ENCODE data around the gene DIP2C.
"Not testable (repeated sequence)": the region's sequence is repeated elsewhere in the genome, so short reads cannot be mapped to it uniquely, and the experiment has no call there.

DIP2C gene

DNA sequence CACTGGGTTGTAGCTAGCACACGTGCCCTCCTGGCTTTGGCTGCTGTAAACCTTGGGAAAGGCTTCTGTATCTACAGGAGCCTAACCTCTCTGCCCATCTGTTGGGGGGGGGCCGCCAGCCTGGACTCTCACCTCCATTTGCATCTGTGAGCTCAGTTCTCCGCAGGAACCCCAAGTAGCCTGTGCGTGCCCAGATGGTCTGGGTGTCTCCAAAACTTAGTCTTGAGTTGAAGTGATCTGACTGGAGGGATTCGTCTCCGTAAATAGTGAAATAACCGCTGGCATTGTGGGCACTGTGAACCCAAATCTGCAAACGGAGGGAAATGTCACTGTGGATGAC, 406.4 kb downstream of the DIP2C start:
- no peak for DNase-seq

DNA sequence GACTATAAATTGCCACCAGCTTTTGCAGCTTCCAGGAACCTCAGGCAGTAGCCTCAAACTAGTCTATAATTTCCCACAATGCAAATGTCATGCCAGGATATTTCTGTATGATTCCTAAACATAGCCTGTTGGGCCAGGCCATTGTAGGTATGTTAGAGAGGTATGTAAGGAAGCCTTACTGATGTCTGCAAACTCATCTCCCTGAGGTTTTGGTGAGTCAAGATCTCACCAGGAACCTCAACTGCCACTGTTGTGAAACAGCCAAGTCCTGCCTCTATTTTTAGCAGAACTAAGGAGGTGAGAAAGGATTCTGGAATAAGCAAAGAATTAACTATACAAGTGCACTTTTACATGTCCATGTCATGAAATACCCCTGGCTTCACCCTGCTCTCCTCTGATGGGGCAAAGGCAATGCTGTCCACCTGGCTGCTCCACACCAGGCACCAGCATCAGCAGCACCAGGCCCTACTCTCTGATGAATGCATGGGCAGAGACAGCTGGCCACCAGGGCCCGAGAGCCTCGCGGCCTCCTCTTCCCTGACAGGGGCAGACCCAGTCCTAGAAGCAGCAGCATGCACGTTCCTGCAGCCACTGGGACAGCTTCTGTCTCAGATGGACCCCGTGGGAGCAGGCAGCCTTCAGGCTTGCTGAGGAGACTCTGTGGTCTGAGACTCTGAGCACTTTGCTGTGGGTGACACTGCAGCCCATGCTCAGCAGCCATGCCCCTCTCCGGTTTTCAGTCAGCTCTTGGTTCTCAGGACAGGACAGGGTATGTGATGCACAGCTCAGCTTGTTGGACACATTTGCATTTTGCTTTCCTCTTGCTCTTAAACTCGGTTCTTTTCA, 407.0 kb downstream of the DIP2C start:
- no peak for DNase-seq

DNA sequence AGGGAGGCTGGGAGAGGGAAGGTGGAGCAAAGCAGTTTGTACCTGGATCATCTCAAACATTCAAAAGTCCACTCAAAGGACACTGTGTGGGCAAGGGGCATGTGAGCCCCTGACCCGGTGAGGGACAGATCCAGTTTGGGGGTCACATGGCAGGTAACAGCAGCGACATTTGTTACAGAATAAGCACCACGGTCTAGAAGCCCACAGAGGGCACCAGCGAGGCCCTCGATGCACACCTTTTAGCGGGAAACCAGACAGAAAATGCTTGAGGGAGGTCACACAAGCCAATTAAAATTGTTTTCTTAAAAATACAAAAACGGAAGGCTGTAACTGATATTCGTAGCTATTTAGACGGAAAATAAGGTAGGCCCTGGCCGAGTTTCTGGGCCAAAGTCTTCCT, 409.8 kb downstream of the DIP2C start:
- no peak for DNase-seq

DNA sequence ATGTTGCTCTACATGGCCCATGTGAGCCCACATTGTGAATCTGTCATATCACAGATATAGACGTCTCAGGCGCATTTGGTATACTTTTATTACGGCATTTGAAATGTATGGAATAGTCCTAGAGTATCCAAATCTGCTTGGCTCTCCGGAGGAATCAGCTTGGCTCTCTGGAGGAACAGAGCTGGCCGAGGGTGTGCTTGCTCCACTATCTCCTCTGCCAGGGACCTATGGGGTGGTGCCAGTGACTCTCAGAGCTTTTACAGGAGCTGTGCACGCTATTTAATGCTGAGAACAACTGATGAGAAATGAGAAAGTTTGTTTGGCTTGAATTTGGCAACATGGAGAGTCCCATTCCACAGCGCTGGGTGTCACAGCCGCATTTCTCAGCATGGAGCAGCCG, 410.2 kb downstream of the DIP2C start:
- no peak for DNase-seq

DNA sequence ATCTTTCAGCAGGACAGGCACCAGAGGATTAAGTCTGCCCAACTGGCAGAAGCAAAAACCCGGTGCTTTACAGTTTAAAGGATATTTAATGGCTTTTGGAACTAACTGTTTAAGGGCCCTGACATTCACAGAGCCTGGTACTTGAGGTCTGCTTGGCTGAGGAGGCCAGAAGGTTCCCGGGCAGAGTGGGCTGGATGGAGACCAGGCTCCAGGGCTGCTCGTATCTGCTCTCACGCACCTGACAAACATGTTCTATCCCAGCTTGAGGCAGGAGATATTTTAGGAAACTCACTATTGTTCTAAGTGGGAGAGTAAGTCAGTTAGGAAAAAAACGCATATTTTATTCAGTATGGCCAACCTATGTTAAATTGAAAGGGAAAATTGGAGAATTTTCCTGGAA, 410.8 kb downstream of the DIP2C start:
- DNase-seq: no peak

DNA sequence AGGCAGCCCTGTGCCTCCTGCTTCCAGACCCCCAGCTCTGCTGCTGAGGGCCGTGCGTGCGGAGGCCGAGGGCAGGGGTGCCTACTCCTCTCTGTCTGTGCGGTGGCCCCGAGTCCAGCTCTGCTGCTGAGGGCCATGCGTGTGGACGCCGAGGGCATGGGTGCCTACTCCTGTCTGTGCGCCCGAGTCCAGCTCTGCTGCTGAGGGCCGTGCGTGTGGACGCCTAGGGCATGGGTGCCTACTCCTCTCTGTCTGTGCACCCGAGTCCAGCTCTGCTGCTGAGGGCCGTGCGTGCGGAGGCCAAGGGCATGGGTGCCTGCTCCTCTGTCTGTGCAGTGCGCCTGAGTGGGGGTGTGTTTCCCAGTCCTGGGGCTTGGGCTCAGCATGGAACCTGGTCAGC, 411.5 kb downstream of the DIP2C start:
- no peak for DNase-seq

DNA sequence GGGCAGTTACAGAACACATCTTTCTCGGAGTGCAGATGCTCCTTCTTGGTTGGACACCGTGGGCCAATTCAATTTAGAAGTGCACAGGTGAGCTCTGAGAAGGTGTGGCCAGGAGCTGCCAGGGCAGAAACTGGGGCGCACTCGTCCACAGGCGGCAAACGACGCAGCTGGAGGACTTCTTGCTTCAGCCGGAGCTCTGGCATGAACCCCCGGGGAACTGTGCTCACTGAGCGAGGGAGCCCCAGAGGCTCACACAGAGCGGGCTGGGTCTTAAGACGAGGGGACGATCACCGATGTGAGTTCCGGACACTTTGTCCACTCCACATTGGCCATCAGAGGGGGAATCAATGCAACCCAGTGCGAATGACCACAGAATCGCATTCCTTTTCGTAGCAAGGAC, 413.8 kb downstream of the DIP2C start:
- DNase-seq: no peak

DNA sequence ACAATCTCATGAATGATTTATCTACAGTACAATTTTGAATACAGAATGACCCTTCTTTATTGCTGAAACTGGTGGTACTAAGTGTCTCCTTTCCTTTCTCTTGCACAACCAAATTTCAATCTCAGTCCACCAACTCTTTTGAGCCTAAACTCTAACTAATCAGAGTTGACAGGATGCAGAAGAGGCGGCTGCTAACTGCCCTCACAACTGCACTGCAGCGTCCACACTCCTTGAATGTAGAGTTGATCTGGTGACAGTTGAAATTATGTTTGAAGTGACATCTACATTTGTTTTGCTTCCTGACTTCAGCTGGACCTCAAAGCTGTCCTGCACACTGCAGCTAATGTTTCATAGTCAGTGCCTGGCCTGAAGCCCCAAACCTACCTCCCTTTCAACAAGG, 414.6 kb downstream of the DIP2C start:
- DNase-seq: no peak

DNA sequence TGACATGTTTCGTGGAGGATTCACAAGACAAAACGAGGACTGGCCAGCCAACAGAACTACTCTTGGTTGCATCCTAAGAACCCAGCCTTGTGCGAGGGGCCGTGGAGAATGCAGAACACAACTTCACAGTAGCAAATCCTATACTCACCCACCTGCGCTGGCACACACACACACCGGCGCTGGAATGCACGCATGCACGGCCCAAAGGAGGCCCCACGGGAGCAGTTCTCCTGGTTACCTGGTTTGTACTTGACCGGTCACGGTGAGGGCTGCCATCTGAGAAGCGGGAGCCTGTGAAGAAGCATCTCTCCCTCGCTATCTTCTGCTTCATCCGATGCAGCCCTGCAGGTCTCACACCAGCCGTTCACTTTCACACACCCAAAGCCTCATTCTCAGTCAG, 416.4 kb downstream of the DIP2C start:
- DNase-seq: no peak

DNA sequence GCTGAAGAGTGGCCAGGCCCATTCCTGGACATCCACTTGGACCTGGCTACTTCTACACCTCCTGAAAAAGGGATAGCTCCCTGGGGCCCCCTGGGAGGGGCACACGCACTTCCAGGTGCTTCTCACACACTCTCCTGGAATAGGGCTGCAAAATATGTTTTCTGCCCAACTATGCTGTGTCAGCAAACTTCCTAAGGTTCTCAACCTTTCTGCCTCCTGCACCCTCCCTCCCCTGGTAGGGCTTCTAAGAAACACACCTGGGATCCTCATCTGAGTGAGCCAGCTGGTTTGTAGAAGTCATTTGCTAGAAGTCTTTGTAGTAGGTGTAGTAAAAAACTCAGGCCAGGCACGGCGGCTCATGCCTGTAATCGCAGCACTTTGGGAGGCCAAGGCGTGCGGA, 417.7 kb downstream of the DIP2C start:
- no peak for DNase-seq

DNA sequence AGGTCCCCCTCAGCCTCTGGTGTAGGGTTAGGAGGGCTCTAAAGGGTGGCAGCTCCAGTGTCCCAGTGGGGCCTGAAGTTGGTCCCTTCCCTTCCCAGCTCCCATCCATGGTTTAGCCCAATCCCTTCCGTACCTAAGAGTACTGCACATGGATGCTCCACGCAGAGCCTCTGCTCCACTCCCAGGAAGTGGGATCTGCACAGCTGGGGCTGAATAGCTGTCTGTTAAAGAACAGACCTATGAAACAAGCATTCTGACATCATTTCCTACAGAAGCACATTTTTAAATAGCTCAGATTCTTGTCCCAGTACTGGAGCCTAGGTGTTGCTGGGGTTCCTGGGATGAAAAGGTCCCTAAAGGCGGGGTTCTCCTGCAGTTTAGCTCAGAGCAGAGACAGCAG, 418.3 kb downstream of the DIP2C start:
- no peak for DNase-seq

DNA sequence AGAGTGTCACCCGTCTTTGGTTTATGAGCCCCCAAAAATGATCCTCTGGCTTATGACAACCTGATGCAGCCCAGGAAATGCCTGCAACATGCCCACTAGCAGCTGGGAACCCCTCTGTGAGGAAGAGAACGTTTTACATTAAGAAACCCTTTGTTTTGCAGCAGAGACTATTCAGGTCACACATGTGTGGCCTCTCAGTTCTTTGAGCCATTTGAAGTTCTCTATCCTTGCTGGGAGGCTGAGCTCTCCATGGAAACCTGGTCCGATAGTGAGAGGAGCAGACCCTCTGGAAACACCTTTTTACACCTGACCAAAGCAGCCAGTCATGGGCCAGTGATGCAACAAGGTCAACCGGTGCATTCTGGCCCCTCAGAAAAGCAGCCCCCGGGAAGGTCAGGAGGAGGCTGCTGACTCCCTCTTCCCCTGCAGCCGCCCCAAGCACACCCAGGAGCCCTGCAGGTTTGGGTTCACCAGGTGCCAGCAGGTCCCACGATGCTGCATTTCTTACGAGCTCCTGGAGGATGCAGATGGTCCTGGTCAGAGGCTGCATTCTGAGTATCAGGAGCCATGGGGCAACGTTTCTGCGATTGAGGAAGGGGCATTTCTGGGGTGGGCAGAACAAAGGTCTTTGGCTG, 419.9 kb downstream of the DIP2C start:
- DNase-seq: no peak

DNA sequence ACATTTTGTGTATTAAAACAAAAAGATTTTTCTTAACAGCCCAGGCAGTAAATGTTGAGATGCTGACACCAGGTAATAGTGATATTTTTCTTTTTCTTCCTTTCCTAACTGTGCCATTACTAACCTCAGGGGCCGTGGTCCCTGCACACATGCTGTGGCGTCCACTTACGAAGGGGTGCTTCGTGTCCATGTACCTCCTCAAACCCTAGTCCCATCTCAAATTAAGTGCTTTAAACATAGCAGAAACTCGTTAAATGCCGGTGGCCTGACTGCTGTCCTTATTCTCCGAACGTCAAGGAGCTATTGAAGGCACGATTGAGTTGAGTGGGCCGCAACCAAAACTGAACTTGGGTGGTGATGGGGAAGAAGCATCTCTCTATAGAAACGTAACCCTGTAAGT, 421.8 kb downstream of the DIP2C start:
- no peak for DNase-seq

DNA sequence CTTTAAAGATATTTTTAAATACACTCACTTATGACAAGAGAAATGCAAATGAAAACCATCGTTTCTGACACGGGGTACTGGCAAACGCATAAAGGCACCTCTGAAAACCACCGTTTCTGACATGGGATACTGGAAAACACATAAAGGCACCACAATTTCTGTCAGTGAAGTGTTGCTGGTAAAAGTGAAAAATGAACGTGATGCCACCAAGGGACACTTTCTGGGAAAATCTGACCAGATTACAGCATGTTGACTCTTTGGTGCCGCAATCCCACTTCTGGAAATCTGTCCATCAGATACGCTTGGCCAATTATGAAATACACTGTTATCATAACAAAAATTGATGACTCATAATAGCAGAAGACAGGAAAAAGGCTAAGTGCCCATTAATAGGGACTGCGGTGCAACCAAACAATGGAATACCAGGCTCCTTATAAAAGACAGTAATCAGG, 422.5 kb downstream of the DIP2C start:
- no peak for DNase-seq

DNA sequence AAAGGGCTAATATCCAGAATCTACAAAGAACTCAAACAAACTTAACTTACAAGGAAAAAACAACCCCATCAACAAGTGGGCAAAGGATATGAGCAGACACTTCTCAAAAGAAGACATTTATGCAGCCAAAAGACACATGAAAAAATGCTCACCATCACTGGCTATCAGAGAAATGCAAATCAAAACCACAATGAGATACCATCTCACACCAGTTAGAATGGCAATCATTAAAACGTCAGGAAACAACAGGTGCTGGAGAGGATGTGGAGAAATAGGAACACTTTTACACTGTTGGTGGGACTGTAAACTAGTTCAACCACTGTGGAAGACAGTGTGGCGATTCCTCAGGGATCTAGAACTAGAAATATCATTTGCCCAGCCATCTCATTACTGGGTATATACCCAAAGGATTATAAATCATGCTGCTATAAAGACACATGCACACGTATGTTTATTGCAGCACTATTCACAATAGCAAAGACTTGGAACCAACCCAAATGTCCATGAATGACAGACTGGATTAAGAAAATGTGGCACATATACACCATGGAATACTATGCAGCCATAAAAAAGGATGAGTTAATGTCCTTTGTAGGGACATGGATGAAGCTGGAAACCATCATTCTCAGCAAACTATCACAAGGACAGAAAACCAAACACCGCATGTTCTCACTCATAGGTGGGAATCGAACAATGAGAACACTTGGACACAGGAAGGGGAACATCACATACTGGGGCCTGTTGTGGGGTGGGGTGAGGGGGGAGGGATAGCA, 423.5 kb downstream of the DIP2C start:
- DNase-seq: not testable (repeated sequence)

DNA sequence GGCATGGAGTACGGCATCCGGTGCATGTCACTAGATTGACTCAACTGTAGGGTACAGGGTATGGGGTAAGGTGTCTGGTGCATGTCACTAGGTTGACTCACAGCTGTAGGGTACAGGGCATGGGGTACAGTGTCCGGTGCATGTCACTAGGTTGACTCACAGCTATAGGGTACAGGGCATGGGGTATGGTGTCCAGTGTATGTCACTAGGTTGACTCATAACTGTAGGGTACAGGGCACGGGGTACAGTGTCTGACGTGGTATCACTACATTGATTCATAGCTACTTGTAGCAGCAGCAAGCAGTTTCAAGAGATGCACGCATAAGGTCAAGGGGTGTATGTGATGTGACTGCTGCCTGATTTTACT, 424.4 kb downstream of the DIP2C start:
- not testable (repeated sequence) for DNase-seq

DNA sequence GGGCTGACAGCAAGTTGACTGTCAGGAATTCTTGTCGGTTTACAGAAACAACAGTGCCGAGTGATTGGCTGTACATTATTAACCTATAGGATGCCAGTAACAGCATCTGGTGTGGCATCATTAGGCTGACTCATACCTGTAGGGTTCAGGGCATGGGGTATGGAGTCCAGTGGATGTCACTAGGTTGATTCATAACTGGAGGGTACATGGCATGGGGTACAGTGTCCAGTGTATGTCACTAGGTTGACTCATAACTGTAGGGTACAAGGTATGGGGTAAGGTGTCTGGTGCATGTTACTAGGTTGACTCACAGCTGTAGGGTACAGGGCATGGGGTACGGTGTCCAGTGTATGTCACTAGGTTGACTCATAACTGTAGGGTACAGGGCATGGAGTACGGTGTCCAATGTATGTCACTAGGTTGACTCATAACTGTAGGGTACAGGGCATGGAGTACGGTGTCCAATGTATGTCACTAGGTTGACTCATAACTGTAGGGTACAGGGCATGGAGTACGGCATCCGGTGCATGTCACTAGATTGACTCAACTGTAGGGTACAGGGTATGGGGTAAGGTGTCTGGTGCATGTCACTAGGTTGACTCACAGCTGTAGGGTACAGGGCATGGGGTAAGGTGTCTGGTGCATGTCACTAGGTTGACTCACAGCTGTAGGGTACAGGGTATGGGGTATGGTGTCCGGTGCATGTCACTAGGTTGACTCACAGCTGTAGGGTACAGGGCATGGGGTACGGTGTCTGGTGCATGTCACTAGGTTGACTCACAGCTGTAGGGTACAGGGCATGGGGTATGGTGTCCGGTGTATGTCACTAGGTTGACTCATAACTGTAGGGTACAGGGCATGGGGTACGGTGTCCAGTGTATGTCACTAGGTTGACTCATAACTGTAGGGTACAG, 425.1 kb downstream of the DIP2C start:
- DNase-seq: not testable (repeated sequence)

DNA sequence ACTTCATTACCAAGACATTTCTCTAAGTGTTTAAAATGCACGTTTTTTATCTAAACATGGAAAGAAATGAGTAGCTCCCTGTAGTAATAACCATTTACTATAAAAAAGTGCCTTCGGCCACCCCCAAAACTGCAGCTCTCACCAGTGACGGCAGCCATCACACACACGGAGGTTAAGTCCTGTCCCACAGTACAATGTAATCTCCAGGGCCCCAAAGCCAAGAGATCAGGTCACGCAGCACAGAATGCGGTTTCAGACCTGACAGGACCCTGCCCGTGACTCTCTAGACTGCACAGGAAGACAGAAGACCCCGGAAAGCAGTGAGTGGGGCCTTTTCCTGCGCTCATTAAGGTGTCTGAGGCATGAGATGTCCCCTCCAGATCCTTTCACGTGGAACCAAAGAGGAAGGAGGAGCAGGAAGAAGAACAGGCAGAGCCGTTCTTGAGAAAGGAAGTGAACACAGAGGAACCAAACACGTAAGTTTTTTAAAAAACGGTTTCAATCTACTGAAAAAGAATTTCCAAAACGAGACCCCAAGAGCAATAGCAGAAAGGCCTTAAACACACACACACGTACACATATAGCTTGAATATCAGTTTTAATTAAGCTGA, 428.5 kb downstream of the DIP2C start:
- DNase-seq: peak; percentile 2

DNA sequence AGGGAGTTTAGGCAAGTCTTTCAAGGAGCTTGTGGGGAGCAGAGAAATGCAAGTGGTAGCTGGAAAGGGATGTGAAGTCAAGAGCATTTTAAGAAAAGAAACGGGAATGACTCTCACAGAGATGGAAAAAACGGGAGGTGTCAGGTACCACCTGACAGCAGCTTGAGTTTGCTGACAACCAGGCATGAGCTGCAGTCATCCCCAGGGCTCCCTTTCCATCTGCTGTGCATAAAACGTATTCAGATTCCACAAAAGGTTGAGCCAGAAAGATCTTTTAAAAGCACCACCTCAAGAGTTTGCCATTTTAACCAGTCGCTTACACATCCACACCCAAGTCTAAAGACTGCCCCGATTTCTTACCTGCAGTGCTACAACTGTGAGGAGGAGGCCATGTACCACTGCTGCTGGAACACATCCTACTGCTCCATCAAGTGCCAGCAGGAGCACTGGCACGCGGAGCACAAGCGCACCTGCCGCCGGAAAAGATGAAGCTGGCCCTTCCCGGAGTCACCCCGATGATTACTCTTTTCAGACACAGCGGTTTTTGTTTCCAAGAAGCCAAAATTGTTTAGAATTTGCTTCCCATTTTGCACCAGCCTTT, 437.4 kb downstream of the DIP2C start:
- no peak for DNase-seq

DNA sequence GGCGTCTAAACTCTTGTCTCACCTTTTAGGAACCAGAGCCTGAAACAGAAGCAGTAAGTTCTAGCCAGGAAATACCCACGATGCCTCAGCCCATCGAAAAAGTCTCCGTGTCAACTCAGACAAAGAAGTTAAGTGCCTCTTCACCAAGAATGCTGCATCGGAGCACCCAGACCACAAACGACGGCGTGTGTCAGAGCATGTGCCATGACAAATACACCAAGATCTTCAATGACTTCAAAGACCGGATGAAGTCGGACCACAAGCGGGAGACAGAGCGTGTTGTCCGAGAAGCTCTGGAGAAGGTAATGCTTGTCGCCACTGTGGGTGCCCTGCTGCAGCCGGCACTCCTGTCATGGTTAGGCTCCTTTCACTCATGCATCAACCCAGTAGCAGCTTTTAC, 441.2 kb downstream of the DIP2C start:
- no peak for DNase-seq

DNA sequence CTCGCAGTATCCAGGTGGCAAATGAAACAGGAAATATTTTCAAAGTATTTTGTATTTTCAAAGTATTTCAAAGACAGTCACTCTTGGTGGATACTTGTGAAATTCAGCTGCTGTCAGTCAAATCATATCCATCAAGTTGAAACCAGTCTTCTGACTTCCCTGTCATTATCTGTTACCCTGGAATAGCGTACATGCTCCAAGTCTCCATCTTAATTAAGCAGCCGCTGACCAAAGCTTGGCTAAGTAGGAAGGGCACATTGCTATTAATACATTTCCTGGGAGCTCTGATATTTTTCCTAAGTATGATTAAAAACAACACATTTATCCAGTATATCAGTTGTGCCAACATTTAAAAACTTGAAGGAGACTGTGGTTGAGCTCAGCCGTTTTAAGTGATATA, 442.0 kb downstream of the DIP2C start:
- DNase-seq: no peak

DNA sequence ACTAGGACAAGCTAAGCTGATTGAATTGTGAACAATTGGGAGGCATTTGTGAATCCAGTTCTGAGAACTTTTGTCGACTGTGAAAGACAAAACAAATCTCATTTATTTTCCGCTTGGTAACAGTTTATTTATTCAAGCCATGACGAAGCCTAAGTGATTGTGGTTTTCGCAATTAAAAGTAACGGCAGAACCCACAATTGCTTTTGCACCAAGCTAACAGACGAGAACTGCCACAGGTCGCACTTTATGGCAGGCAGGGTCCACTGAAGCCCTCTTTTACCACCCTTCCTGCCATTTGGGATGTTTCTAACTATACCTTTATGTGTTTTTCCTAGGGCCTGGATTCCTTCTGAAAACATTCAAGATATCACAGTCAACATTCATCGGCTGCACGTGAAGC, 443.0 kb downstream of the DIP2C start:
- no peak for DNase-seq
